HG03039 (cell line): Measurements from ENCODE around the gene CDH4.
"Not testable (repeated sequence)": the region's sequence is repeated elsewhere in the genome, so short reads cannot be mapped to it uniquely, and the experiment has no call there.

ENCODE experiments used
- ATAC-seq: cut with Tn5 transposase; IDR thresholded peaks from one replicate; pipeline ENCODE4 v1.9.1; 2021; ENCODE audit warnings: mild to moderate bottlenecking, moderate library complexity; ENCODE audit not compliant: unreplicated experiment

Gene CDH4

GRCh38 chr20:61378694-61379355, 126.8 kb downstream of the CDH4 start:
- ATAC-seq, result no peak

DNA sequence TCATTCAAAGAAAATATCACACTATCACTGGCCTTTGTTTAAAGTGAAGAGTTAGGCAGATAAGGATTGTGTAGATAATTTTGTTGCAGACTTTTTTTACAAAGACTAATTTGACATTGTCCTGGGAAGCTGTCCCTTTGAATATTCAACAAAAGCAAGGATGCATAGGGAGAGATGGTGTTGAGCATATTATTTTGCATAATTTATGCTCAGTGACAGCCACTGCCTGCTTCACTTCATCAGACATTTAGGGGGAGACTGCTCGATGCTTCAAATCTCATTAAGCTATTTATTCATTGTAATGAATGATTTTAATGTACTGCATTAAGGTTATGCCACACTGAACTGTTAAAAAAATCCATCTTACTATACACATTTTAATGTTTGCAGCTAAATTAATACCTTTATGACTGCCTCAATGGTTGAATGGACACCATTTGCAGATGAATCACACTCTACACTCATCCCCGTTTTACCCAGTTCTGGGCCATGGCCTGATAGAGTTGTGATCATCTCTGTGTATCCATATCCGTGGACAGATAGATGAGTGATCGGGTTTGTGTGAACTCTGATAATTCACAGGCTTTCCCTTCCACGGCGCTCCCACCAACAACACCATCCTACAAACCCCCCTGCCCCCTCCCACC, 128.0 kb downstream of the CDH4 start:
- no peak for ATAC-seq

GRCh38 chr20:61380545-61380915, 128.5 kb downstream of the CDH4 start:
- ATAC-seq, result no peak

DNA sequence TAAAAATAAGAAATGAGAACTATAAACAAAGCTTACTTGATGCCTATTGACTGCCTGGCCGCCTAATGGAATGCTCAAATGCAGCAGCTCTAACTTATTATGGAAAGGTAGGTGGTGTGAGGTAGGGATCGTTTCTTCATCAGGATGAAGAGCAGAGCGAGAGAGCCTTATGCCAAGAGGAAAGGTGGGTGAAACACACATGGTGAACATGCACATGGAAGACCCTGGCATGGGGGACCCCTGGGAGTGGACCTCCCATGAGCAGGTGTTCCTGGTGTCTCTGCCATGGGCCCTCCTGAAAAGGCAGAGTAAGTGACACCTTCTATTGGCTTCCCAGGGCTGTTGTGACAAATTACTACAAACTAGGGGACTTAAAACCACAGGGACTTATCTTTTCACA, 130.1 kb downstream of the CDH4 start:
- ATAC-seq, result no peak

- no peak for ATAC-seq
These were observed 133.2 kb downstream of the CDH4 start for GRCh38 chr20:61385296-61385695.

- no peak for ATAC-seq
These were observed 133.7 kb downstream of the CDH4 start for GRCh38 chr20:61385731-61386130.

GRCh38 chr20:61387204-61387953, 135.3 kb downstream of the CDH4 start:
- no peak for ATAC-seq

DNA sequence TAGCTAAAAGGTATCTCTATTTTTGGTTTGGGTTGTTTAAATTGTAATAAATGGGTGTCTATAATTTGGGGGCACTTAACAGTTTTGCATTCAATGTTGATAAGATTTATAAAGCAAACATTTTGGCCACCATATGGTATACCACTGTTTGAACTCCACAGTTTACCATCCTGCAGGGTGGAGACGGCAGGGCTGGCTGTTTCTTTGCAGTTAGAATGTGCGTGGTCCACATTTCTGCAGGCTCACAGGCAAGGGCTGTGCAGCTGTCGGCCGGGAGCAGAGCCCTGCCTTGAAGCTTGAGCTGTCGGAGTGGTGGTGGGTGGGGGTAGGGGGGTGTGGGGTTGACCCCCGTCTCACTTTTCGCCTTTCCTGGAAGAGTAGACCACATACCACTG, 135.9 kb downstream of the CDH4 start:
- no peak for ATAC-seq

DNA sequence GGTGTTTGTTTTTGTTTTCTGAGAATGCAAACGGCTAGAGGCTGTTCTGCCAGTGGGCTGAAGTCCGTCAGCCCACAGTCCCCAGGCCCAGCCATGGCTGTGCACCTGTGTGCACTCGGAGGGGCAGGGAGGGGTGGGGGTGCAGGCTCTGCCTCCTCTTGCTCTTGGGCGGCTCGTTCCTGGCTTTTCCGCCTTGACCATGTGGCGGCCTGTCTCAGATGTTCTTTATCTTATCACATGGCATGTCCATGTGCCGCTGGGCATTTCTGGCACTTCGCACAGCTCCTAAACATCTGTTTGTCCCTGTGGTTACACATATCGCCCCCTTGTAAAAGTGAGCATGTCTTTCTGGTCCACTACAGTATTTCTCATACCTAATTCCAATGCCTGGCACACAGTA, 137.0 kb downstream of the CDH4 start:
- no peak for ATAC-seq

DNA sequence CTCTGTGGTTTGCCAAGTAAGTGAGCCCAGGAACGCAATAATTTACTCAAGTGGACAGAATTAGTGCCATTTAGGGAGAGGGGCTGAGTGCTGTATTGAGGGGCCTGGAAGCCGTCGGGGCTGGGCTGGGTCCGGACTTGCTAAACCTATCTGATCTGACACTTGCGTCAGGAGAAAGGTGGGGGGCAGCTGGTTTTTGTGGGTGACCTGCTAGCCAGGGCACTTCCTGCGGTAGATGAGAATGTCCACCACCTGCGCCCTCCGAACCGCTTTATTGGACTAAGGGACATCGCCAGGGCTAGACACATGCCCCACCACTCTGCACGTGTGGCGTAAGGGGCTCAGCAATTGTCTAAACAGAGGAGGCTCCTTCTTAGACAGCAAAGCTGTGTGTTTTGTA, 139.1 kb downstream of the CDH4 start:
- no peak for ATAC-seq

DNA sequence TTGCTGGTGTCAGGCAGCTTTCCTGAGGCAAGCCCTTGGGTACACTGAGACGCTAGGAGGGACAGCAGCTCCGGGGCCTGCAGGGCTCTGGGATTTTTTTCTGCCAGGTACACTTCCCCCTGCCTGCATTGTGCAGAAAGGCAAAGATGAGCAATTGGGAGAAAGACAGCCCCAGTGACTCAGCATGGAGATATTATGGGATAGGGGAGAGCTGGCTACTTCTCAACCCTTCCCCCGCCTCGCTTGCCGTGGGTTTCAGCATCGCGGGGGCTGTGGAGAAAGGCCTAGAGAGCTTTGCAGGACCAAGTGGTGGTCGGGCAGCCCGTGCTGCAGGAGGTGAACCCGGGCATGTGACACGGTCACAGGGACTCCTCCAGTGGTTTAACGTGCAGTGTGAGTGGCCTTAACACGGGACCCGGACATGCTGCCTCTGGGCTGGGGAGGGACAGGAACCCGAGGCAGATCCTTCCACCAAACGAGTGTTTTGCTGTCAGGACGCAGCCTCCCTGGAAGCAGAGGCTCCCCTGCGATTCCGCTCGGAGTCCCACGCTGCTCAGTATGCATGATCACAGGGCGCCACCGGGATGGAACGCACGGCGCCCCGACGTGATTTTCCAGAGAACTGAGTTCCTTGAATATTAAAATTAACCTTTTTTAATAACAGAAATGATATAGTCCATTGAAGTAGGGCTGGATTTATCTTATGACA, 139.9 kb downstream of the CDH4 start:
- ATAC-seq, result no peak

DNA sequence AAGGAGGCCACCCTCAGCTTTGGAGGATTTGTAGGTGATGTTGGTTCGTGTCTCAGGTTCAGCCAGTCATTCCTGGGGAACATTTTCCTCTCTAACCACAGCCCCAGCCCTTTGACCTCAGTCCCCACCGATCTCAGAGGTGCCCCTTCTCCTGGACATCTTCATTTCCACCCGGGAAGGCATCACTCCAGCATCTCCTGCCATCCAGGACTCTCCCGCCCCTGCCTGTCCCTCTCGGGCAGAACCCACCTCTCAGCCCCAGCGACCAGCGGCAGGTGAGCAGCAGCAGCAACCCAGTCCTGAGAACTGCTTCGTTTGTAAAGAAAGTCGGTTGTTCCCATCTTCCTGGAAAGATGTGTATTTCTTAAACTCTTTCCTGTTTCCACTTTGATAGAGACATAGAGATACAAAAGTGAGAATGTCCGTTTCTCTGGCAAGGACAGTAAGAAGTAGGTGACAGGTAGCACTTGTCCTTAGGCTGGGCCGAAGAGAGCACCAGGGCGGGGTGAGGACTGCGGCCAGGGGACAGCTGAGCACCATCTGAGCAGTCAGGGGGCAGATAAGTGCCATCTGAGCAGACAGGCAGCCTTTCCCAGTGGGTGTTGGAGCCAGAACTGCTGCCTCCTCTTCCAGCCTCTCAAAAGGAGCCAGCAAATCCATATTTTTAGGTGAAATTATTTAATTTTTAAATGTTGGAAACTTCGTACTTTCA, 142.2 kb downstream of the CDH4 start:
- no peak for ATAC-seq

GRCh38 chr20:61396262-61396848, 144.3 kb downstream of the CDH4 start:
- ATAC-seq, result no peak

GRCh38 chr20:61397146-61397545, 145.1 kb downstream of the CDH4 start:
- no peak for ATAC-seq

GRCh38 chr20:61397790-61398189, 145.7 kb downstream of the CDH4 start:
- ATAC-seq, result no peak

DNA sequence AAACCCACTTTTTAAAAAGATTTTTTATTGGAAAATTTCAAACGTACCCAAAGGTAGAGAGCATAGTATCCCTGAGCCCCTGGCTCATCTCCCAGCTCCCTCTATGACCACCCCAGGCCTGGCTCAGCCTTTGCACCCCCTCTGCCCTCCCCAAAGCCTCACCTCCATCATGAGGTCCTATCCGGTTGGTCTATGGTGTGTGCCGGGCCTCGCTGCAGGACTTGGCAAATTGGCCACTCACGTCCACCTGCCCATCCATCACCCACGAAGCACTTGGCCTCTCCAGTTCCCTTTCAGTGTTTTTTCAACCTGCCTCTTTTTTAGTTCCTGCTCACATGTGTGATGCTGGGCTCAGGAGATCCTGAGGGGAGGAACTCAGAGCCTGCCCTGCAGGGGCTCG, 147.4 kb downstream of the CDH4 start:
- ATAC-seq, result no peak

- ATAC-seq, result no peak
These were observed 148.4 kb downstream of the CDH4 start for GRCh38 chr20:61400499-61400898.

DNA sequence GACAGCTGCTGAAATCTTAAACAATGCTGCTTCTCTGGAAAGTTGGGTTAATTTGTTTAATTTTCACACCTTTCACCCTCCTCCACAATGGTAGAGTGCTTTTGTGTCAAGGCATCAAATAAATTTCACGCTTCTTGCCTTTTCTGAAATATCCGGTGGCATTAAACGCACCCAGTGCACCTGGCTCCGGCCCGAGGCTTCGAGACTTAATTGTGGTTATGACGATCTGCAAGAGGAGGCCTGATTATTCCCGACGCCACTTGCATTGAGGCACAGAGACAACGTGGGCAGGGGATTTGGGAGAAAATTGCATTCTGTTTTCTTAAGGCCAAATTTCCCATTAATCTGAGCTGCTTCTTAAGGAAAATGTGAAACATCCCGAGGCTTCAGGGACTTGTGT, 152.2 kb downstream of the CDH4 start:
- no peak for ATAC-seq

DNA sequence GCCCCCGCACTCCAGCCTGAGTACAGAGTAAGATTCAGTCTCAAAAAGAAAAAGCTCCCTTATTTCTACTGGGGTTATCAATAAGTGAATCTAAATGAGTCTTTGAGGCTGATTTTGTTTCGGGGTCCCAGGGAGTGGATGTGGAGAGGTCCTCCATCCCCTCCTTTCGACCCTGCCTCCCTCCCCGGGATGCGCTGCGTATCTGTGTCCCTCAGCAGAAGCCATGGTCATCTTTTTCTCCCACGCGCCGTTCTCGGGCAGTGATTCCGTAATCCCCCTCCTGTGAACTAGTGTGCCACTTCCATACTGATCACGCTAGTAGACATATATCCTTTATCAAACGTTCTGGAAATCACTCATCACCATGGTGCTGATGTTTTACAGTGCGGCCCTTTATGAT, 152.9 kb downstream of the CDH4 start:
- no peak for ATAC-seq

DNA sequence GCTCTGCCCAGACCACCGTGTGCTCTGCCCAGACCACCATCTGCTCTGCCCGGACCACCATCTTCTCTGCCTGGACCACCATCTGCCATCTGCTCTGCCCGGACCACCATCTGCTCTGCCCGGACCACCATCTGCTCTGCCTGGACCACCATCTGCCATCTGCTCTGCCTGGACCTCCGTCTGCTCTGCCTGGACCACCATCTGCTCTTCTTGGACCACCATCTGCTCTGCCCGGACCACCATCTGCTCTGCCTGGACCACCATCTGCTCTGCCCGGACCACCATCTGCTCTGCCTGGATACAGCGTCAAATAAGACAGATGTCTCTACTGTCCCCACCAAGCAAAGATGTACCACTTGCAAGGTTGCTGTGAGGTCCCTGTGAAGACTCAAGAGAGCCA, 154.7 kb downstream of the CDH4 start:
- not testable (repeated sequence) for ATAC-seq

GRCh38 chr20:61407561-61407960, 155.5 kb downstream of the CDH4 start:
- ATAC-seq, result no peak
